Naive thymus-derived CD8-positive, alpha-beta T cell (primary cell): Measurements from ENCODE around the gene HOXA10. TPM values are rescaled to one million over a fixed set of nuclear protein-coding genes. Genes with fewer than 3 reads are reported as not detected.

Experiments
- ATAC-seq, 2 donors: fragments of 150-1000 bp; cut with Tn5 transposase in 1 of 2; sonication (Bioruptor Pico), chemical (Tn5 transposase) in 1 of 2; 1 replicate in 1 of 2; 2 replicates in 1 of 2; pipeline ENCODE4 v1.10.0; 2021; ENCODE audit warnings: mild to moderate bottlenecking in 2 of 2, moderate library complexity in 2 of 2
- POLR2A ChIA-PET: fragments of 350-600 bp; sonication (Branson Sonifier 250); formaldehyde crosslinking; loops from one replicate; lab custom pipeline; 2021; ENCODE audit warnings: antibody characterized with exemption; lab: Charles Lee
- DNase-seq, 10 donors: peaks; one replicate each; pipeline versions ENCODE4 v3.0.0 to v3.0.0-alpha.2; 2020 to 2022
- H3K27ac Mint-ChIP-seq, 10 donors: one replicate each; pipeline ENCODE4 v1.8.0; 2020 to 2022; ENCODE audit warnings: mild to moderate bottlenecking in 10 of 10, mixed read lengths in 10 of 10, moderate library complexity in 4 of 10, inconsistent platforms in 1 of 10
- H3K27me3 Mint-ChIP-seq, 5 donors: one replicate each; pipeline ENCODE4 v1.8.0; 2021 to 2022; ENCODE audit warnings: mixed read lengths in 5 of 5
- H3K36me3 Mint-ChIP-seq, 3 donors: one replicate each; pipeline ENCODE4 v1.8.0; 2020 to 2022; ENCODE audit warnings: mixed read lengths in 3 of 3, mild to moderate bottlenecking in 2 of 3, inconsistent platforms in 1 of 3
- H3K4me1 Mint-ChIP-seq, 4 donors: one replicate each; pipeline ENCODE4 v1.8.0; 2021 to 2022; ENCODE audit warnings: mixed read lengths in 4 of 4
- H3K4me3 Mint-ChIP-seq, 10 donors: one replicate each; pipeline ENCODE4 v1.8.0; 2020 to 2022; ENCODE audit warnings: mild to moderate bottlenecking in 10 of 10, mixed read lengths in 10 of 10, moderate library complexity in 6 of 10, inconsistent platforms in 1 of 10
- H3K9me3 Mint-ChIP-seq, 9 donors: one replicate each; pipeline ENCODE4 v1.8.0; 2020 to 2022; ENCODE audit warnings: mixed read lengths in 9 of 9, mild to moderate bottlenecking in 3 of 9, inconsistent platforms in 1 of 9, moderate library complexity in 1 of 9
- polyA plus RNA-seq, 3 donors: library from polyadenylated mRNA; unstranded; fragments of 300-500 nt; fragmentation: Illumina TruSeq; gene quantifications; one replicate each; pipeline ENCODE4 v1.2.3, GENCODE V29; 2021
- total RNA-seq, 8 experiments: library from RNA in 2 of 8; stranded (reverse) in 2 of 8; gene quantifications; one replicate each; pipeline ENCODE4 v1.2.3 and lab custom pipeline; 2021 to 2026

The HOXA10 gene
- total and polyA plus RNA-seq, 5 experiments from 2014 or later: 0.19 TPM; not detected in 4

DNA sequence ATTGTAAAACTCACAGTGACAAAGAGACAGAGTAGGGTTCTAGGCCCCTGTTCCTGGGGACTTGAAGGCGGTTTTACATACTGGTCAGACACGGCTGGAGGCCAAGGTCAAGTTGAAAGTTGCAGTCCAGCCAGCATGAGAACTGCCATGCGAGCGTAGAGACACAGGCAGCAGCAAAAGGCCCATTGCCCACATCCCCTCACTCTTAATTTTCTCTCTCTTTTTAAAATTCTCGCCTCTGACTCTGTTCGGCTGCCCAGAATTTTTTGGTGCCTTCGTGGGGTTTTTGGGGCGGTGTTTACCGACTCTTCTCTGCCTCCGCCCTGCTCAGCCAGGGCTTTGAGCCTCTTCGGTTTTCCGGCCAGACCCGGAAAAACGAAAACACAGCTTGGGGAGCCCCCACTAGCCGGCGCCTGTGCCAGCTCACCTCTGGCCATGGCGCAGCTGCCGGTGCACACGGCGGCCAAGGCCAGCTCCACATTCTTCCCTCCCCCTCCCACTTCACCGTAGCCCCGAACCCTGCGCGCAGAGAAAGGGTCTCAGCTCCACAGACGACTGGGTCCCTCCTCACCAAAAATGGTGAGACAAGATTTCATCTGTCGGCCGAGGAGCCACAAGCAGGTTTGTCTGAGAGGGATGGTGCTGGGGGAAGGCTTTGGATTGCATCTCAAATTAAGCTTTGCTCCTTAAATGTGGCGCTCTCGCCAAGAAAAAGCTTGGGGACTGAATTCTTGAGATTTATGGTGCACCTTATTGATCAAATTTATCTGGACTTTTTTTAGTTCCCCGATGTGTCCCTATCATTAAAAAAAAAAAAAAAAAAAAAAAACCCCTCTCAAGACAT lies 28.1 kb upstream of the HOXA10 start:
- H3K27me3 Mint-ChIP-seq: peaks cover 68 to 100% (median 78%) of the 10 kb centered on the region in 5 donors
- H3K27ac Mint-ChIP-seq: peak overlapping the region in 1 of 10 donors; percentile 58
- H3K4me1 Mint-ChIP-seq: peaks cover 16 to 67% (median 47%) of the 10 kb centered on the region in 4 donors
- H3K9me3 Mint-ChIP-seq: peaks cover 0 to 12% (median 0%) of the 10 kb centered on the region in 9 donors
- ATAC-seq: no peak
- H3K4me3 Mint-ChIP-seq: peak overlapping the region in 6 of 10 donors; percentile 33 to 80 (median 70)
- no peak for DNase-seq
- H3K36me3 Mint-ChIP-seq: peaks cover 0 to 5% (median 3%) of the 10 kb centered on the region in 3 donors
- POLR2A ChIA-PET: interaction anchor here (0.5 kb wide), 1 partner anchor 644 kb away, joined by 5 read pairs; no protein-coding TSS in a partner anchor

DNA sequence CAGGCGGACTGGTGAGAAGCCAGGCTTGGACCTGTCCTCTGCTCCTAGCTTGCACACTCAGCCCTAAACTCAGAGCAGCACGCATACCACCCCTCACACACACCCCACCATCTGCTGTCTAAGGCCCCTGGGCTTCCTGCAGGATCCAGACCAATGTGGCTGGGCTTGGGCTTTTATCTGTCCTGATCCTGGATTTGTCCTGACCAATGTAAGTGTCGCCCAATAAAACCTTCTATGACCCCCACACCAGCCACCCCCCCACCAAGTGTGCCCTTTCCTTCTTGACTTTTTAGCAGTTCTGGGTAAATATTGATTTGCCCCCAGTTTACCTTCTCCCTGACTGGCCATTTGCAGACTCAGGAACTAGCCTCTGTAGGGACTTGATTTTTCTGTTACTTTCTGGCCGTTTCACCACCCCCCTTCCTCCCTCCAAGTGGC lies 27.5 kb upstream of the HOXA10 start:
- peaks cover 16 to 67% (median 47%) of the 10 kb centered on the region in 4 donors for H3K4me1 Mint-ChIP-seq

DNA sequence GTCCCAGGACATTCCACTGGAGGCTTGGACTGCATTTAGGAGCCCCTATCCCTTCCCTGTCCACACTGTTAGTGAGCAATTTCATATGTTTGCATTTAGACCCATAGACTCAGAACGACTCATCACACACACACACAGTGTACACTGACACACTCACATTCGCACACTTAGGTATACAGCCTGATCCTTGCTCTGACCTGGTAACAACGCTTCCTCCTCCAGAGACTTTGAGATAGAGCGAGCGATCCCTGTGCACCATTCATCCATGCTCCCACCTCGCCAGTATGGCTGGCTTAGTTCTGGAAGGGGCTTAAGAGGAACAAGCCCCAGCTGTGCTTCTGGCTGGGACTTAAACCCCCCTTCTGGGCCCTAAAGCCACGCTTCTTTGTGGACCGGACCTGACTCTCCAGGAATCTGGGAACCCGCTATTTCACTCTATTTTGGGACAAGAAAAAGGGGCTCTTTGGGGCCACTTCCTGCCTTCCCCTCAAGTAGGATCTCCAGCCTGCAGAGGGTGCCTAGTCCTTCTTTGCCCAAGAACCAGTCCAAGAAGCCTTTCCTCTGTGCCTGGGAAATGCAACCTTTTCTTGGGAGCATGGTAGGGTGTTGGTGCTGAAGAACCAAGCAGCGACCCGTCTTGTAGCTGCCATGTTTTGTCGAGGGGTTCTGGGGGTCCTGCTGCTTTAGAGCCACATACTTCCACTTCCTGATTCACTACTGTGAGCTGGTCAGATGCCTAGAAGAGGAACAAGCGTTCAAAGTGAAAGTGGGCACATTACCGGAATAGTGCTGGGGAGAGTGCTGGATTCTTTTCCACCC lies 26.9 kb upstream of the HOXA10 start:
- DNase-seq: no peak
- H3K4me1 Mint-ChIP-seq: peaks cover 17 to 65% (median 46%) of the 10 kb centered on the region in 4 donors
- H3K9me3 Mint-ChIP-seq: peaks cover 0 to 12% (median 0%) of the 10 kb centered on the region in 9 donors
- H3K4me3 Mint-ChIP-seq: peak overlapping the region; percentile 62 to 84 (median 76)
- H3K27ac Mint-ChIP-seq: peak overlapping the region in 1 of 10 donors; percentile 74
- POLR2A ChIA-PET: interaction anchor here (0.6 kb wide), 1 partner anchor 720 kb away, joined by 3 read pairs; no protein-coding TSS in a partner anchor
- peaks cover 67 to 100% (median 74%) of the 10 kb centered on the region in 5 donors for H3K27me3 Mint-ChIP-seq
- ATAC-seq: no peak
- H3K36me3 Mint-ChIP-seq: peaks cover 0 to 5% (median 3%) of the 10 kb centered on the region in 3 donors

More for the DNA sequence above, 27.5 kb upstream of the HOXA10 start:
- DNase-seq (peak in 1 of 10 donors; percentile 37), ATAC-seq (no peak)
- POLR2A ChIA-PET: interaction anchor here (0.6 kb wide), 1 partner anchor 720 kb away, joined by 3 read pairs; no protein-coding TSS in a partner anchor
- peaks cover 67 to 100% (median 75%) of the 10 kb centered on the region in 5 donors for H3K27me3 Mint-ChIP-seq
- H3K36me3 Mint-ChIP-seq: peaks cover 0 to 5% (median 3%) of the 10 kb centered on the region in 3 donors
- peaks cover 0 to 12% (median 0%) of the 10 kb centered on the region in 9 donors for H3K9me3 Mint-ChIP-seq
- H3K27ac Mint-ChIP-seq: peak overlapping the region in 1 of 10 donors; percentile 37
- peak overlapping the region in 8 of 10 donors; percentile 57 to 80 (median 70) for H3K4me3 Mint-ChIP-seq

DNA sequence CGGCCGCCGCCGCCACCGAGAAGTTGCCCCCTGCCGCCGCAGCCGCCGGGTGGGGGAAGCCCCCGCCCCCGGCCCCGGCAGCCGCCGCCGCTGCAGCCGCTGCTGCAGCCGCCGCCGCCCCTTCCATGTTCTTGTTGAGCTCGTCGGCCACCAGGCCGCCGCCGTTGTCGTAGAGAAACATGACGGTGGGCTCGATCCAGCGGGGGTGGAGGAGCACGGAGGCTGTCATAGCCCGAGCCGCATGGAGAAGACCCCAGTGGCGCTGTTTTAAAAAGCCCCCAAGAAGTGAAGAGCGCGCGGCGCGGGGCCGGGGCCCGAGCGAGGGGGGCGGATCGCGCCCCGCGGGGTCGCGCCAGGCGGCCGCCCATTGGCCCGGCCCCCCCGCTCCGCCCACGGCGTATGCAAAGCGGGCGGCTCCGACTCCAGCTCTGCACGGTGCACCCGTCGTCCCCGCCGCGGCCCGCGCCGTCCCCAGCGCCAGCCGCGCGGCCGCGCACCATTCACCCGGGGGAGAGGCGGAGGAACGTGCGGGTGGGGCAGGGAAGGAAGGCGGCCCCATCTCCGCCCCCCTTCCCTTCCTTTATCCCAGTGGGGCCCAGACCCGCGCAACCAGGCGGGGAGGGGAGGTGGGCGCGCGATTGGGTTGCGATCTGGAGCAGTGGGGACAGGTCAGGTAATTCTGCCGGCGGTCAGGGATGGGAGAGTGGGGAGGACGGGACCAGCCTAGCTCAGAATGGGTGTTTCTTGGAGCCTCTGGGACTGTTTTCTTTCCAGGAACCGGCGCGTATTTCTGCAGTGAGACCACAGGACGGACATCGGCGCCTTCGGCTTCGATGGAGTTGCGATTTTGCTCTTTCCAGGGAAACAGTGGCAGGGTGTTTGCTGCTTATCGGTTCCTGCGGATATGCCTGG lies 26.0 kb upstream of the HOXA10 start, which contains the start of gene HOXA13:
TSS of gene HOXA13 (minus strand) at position 243 of the 912 bp plus-strand sequence. CDS start at position 229, 14 bp downstream.
- H3K9me3 Mint-ChIP-seq: peaks cover 0 to 11% (median 0%) of the 10 kb centered on the region in 9 donors
- DNase-seq (peak in 2 of 10 donors; percentile 35 to 62), ATAC-seq (peak; percentile 68 to 72)
- peaks cover 69 to 100% (median 72%) of the 10 kb centered on the region in 5 donors for H3K27me3 Mint-ChIP-seq
- H3K4me1 Mint-ChIP-seq: peaks cover 16 to 56% (median 42%) of the 10 kb centered on the region in 4 donors
- peak within 1 kb of the TSS; percentile 75 to 90 (median 84) for H3K4me3 Mint-ChIP-seq
- POLR2A ChIA-PET: interaction anchor here (0.8 kb wide), 1 partner anchor 10 kb away, joined by 3 read pairs; no protein-coding TSS in a partner anchor
- peak within 1 kb of the TSS in 2 of 10 donors; percentile 34 to 85 for H3K27ac Mint-ChIP-seq
- peaks cover 0 to 5% (median 3%) of the 10 kb centered on the region in 3 donors for H3K36me3 Mint-ChIP-seq

DNA sequence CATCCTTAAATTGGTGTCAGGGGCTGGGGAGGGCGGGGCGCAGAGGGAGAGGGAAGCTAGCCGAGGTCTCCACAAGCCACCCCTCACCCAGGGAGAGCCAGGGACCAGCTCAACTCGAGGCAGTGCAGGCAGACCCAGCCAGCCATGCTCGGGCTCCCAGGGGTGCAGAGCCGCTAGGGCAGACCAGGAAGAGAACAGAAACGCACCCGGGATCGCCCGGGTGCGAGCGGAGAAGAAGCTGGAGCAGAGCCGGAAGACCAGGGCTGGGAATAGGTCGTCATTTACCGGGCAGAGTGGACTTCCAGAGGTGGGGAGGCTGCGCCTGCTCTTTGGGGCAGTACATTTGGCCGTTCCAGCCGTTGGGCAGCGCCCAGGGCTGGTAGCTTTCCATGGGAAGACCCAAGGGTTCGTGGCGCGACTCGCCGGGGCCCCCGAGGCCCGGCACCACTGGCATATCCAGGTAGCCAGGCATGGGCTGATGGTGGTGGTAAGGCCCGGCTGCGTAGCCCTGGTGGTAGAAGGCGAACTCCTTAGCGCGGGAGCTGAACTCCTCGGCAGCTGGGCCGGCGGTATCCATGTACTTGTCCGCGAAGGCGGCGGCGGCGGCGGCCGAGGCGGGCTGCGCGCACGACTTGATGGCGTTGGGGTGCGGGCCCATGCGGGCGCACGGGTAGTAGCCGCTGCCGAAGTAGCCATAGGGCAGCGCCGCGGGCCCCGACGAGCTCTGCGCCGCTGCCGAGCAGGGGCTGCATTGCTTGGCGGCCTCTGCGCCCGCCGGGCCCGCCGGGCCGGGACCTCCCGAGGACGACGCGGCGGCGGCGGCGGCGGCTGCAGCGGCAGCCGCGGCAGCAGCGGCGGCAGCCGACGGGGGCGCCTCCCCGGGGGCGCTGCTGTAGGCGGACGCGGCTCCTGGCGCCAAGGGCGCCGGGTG lies 25.0 kb upstream of the HOXA10 start:
- H3K27me3 Mint-ChIP-seq: peaks cover 69 to 100% (median 74%) of the 10 kb centered on the region in 5 donors
- H3K9me3 Mint-ChIP-seq: peaks cover 0 to 11% (median 0%) of the 10 kb centered on the region in 9 donors
- peaks cover 0 to 5% (median 3%) of the 10 kb centered on the region in 3 donors for H3K36me3 Mint-ChIP-seq
- POLR2A ChIA-PET: interaction anchor here (0.8 to 1.3 kb wide), 3 partner anchors 9 to 12 kb away, joined by 3 to 4 read pairs (median 3); no protein-coding TSS in a partner anchor
- peak; percentile 22 to 34 for ATAC-seq
- DNase-seq: no peak
- H3K27ac Mint-ChIP-seq: peak overlapping the region in 2 of 10 donors; percentile 34 to 85
- H3K4me3 Mint-ChIP-seq: peak overlapping the region in 9 of 10 donors; percentile 47 to 80 (median 70)
- H3K4me1 Mint-ChIP-seq: peaks cover 13 to 47% (median 35%) of the 10 kb centered on the region in 4 donors

DNA sequence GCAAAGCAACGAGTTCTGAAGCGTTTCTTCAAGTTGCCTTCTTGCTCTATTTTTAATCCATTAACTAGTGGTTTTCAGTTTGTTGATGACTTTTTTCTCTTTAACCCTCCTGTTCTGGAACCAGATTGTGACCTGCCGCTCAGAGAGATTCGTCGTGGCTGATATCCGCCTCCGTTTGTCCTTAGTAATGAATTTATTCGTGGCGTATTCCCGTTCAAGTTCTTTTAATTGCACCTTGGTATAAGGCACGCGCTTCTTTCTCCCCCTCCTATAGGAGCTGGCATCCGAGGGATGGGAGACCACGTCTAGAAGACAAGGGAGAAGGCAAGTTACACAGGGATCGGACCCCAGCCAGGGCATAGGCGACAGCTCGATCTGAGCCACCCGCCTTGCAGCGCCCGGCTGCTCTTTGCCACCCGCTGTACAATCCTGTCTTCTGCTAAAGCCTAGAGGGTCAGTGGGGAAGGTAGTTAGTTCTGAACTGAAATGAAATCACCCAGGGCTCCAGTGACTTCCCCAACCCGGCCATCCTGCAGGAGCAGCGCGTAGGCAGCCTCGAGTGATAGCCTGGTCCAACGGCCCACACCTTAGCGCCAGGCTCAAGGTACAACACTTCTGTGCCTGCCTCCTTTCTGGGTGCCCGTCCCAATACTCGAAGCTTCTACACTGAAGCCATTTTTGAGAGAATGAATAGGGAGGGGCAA lies 24.2 kb upstream of the HOXA10 start:
- Mint-ChIP-seq H3K9me3 (peaks cover 0 to 11% (median 0%) of the 10 kb centered on the region in 9 donors), H3K4me3 (peak overlapping the region in 7 of 10 donors; percentile 7 to 73 (median 27)), H3K4me1 (peaks cover 13 to 42% (median 39%) of the 10 kb centered on the region in 4 donors), H3K27ac (peak overlapping the region in 2 of 10 donors; percentile 28 to 85), H3K36me3 (peaks cover 0 to 5% (median 3%) of the 10 kb centered on the region in 3 donors), H3K27me3 (peaks cover 65 to 100% (median 75%) of the 10 kb centered on the region in 5 donors)
- peak in 2 of 10 donors; percentile 14 to 38 for DNase-seq
- ATAC-seq: no peak
- POLR2A ChIA-PET: interaction anchor here (1.1 to 1.3 kb wide), 2 partner anchors 10 to 12 kb away, joined by 3 to 4 read pairs; no protein-coding TSS in a partner anchor

DNA sequence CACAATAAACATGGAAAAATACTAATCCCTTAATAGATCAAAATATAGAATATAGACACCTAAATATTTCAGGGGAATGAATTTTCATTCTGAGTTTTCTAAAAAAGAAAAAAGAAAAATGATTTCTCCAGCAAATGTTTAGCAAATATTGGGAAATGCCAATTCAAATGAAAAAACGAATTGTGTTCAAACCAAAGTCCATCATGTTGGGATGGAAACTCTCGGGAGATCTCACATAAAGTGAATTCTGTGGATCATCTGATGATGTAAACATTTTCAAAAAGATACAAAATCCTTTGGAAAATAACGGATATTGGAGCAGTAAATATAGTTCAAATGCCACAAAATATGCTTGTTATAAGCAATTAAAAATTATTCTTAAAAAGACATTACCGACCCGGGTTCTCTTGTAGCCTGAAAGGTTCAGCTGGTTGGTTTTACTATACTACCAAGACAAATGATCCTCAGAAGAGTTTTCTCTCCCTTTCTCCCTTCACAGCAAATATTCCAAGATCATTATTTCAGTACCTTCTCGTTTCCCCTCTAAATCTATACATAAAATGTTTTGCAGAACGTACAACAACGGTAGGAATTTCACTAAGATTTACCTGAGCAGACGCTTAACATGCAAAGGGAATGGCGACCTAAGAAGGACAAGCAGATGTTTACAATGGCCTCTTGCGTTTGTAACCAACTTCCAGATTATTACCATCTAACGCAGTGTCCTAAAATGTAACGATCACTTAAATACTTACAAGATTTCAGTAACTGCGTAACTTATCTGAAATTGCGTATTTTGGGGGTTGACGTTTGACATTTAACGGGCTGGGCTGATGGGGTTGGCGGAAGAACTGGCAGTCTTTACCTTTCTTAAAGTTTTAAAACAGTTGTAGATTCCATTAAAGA lies 23.3 kb upstream of the HOXA10 start:
- Mint-ChIP-seq H3K9me3 (peaks cover 0 to 11% (median 0%) of the 10 kb centered on the region in 9 donors), H3K36me3 (peaks cover 0 to 5% (median 3%) of the 10 kb centered on the region in 3 donors), H3K27me3 (peaks cover 59 to 99% (median 72%) of the 10 kb centered on the region in 5 donors), H3K4me1 (peaks cover 13 to 43% (median 39%) of the 10 kb centered on the region in 4 donors), H3K27ac (peak overlapping the region in 1 of 10 donors; percentile 81), H3K4me3 (no peak overlapping the region)
- ATAC-seq (no peak), DNase-seq (peak in 1 of 10 donors; percentile 10)
- POLR2A ChIA-PET: no interaction called here

DNA sequence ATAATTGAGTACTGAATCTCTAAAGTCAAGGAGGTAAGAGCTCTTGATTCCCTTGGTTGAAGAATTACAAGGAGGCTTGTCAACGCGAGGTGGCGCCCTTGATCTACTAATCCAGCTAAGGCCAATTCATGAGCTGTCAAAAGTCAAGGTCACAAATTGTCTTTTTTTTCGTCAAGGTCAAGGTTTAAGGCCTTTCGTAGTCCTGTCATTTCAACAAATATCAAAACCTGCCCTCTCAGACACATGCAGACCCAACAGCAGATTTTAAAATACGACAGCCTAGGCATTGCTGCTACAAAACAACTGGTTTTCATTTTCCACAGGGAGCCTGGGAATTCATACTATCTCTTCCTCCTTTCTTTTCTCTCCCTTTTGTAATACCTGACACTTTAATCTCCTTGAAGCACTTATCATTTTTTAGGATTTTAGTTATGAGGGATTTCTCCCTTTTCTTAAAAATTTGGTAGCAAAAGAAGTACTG lies 22.2 kb upstream of the HOXA10 start:
- Mint-ChIP-seq H3K27ac (no peak overlapping the region), H3K4me3 (no peak overlapping the region), H3K9me3 (peaks cover 0 to 9% (median 0%) of the 10 kb centered on the region in 9 donors), H3K4me1 (peaks cover 12 to 43% (median 36%) of the 10 kb centered on the region in 4 donors), H3K27me3 (peaks cover 58 to 99% (median 67%) of the 10 kb centered on the region in 5 donors), H3K36me3 (peaks cover 0 to 5% (median 3%) of the 10 kb centered on the region in 3 donors)
- ATAC-seq (peak in 1 of 2 donors; percentile 43), DNase-seq (peak; percentile 68 to 92 (median 78))
- POLR2A ChIA-PET: interaction anchor here (1.5 kb wide), 1 partner anchor 823 kb away, joined by 4 read pairs; no protein-coding TSS in a partner anchor
